PC-3 (cell line): ENCODE measurements around the gene TAF9.

Source experiments
- EZH2 ChIP-seq: fragments of 300-600 bp; sonication (generic); IDR thresholded peaks from one replicate; pipeline ENCODE4 v1.6.1; 2017; ENCODE audit warnings: antibody characterized with exemption, mild to moderate bottlenecking, low read length; ENCODE audit not compliant: unreplicated experiment
- TF ChIP-seq, protein P1 (sequence below): fragments of 300-600 bp; sonication (generic); conservative IDR thresholded peaks from 2 replicates; pipeline ENCODE4 v1.5.1; 2017; ENCODE audit warnings: antibody characterized with exemption, low read depth, mild to moderate bottlenecking, low read length

DNA sequence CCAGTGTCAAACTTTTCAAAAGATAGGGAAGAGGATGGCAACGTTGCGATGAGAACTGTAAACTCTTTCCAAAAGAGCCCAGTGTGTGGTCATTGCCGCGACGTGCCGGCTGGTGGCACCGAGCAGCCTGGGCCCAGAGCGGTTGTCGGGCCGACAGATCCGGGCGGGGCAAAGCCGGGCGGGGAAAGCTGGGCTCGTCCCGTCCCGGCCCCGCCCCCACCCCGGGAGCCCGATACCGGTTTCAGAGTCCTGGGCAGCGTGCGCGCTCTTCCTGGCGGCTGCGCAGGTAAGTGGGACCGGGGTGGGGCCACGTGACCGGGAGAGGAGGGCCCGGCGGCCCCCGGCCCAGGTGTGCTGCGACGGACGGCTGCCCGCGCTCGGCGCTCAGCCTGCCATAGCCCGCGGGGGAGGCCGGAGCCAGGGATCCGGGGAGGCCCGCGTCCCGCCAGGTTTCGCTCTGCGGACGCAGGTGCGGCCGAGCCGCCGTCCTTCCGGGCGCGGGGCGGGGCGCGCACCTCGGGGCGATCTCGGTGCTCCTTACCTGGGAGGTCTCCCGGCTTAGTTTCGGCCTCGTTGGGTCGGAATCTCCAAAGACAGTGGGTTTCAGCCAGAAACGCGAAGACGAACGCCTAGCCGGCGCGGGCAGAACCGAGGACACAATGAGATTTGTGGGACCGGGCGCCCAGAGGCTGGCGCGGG, 45.7 kb upstream of the TAF9 start, which contains the start of gene MARVELD2:
- TF ChIP-seq, protein P1, sequence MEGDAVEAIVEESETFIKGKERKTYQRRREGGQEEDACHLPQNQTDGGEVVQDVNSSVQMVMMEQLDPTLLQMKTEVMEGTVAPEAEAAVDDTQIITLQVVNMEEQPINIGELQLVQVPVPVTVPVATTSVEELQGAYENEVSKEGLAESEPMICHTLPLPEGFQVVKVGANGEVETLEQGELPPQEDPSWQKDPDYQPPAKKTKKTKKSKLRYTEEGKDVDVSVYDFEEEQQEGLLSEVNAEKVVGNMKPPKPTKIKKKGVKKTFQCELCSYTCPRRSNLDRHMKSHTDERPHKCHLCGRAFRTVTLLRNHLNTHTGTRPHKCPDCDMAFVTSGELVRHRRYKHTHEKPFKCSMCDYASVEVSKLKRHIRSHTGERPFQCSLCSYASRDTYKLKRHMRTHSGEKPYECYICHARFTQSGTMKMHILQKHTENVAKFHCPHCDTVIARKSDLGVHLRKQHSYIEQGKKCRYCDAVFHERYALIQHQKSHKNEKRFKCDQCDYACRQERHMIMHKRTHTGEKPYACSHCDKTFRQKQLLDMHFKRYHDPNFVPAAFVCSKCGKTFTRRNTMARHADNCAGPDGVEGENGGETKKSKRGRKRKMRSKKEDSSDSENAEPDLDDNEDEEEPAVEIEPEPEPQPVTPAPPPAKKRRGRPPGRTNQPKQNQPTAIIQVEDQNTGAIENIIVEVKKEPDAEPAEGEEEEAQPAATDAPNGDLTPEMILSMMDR = peak; percentile 55
- no peak for TF ChIP-seq EZH2
